ENCODE data around the gene TXNDC9.
A peak's percentile ranks its signal among the peaks of the same experiment; 100 is the strongest.

Gene TXNDC9, protein sequence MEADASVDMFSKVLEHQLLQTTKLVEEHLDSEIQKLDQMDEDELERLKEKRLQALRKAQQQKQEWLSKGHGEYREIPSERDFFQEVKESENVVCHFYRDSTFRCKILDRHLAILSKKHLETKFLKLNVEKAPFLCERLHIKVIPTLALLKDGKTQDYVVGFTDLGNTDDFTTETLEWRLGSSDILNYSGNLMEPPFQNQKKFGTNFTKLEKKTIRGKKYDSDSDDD

DNA sequence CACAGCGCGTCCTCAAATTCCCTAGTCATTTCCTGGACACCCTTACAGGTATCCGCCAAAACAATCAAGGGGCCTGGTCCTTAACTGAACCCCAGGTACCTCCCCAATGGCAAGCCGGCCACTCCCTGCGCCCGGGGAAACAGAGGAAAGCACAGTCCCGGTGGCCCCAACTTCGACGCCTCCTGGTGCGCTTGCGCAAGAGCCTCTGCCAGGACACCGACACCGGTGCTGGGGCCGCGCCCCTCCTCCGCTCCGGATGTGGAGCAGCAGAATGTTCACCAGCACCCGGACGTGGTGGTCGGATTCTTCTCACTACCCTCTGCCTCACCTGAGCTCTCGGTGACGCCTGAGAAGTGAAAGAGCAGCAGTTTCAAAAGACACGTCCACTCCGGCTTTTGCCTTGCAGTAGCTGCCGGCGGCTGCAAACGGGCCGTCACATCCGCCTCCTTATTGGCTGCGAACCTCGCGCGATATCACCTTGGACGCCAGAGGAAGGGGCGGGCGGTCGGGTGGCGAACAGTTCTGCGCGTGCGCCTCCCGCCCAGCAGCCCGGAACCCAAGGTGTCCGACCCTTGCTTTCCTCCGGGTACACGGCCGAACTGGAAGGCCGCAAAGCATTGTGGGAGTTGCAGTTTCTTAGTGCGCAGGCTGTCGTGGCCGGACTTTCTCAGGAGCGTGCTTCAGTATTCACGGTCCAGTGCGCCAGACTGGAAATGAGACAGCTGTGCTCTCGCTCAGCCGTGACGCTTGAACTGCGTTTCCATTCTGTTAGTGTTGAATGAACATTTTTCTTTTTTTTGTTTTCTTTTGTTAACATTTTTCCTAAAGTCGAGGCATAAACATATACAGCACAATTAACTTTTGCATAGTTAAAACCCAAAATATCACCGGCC lies at the start of gene TXNDC9:
TSS of gene TXNDC9 (minus strand) at position 423 of the 893 bp plus-strand sequence. CDS start 3,123 bp downstream, outside the sequence.
- DNase-seq: peak; percentile 98
- TF ChIP-seq, protein P1, sequence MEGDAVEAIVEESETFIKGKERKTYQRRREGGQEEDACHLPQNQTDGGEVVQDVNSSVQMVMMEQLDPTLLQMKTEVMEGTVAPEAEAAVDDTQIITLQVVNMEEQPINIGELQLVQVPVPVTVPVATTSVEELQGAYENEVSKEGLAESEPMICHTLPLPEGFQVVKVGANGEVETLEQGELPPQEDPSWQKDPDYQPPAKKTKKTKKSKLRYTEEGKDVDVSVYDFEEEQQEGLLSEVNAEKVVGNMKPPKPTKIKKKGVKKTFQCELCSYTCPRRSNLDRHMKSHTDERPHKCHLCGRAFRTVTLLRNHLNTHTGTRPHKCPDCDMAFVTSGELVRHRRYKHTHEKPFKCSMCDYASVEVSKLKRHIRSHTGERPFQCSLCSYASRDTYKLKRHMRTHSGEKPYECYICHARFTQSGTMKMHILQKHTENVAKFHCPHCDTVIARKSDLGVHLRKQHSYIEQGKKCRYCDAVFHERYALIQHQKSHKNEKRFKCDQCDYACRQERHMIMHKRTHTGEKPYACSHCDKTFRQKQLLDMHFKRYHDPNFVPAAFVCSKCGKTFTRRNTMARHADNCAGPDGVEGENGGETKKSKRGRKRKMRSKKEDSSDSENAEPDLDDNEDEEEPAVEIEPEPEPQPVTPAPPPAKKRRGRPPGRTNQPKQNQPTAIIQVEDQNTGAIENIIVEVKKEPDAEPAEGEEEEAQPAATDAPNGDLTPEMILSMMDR (IDR thresholded peaks at IDR 0.05; ENCODE audit: low read depth, low read length): no peak
- Histone ChIP-seq H3K36me3 (peaks cover 25% of the 10 kb centered on the region), H3K9me3 (ENCODE audit: severe bottlenecking) (no peaks in the 10 kb centered on the region), H3K27me3 (ENCODE audit: insufficient read depth, low read depth, severe bottlenecking) (no peaks in the 10 kb centered on the region), H3K27ac (peak within 1 kb of the TSS; percentile 94), H3K4me3 (ENCODE audit: low read depth, low read length) (peak within 1 kb of the TSS; percentile 92)

DNA sequence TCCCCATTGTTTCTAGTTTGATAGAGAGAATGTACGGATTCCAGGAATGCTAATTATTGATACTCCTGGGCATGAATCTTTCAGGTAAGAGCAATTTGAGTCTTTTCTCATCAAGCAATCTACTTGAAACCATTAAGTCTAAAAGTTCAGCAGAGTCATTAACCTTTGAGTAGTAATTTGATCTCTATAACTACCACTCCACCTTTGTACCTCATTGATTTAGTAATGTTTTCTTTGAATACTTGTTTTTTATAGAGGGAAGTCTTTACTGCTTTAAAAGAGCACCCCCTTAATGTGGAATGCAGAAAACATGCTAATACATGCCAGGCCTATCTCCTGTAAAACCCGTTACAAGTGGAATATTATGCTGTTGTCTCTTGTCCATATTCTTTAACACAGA lies 46.0 kb upstream of the TXNDC9 start:
- no peaks in the 10 kb centered on the region for H3K9me3 ChIP-seq (ENCODE audit: severe bottlenecking)
- H3K36me3 ChIP-seq: peaks cover 71% of the 10 kb centered on the region
- no peak overlapping the region for H3K27ac ChIP-seq
- TF ChIP-seq, protein P1 (IDR thresholded peaks at IDR 0.05; ENCODE audit: low read depth, low read length): no peak
- no peaks in the 10 kb centered on the region for H3K27me3 ChIP-seq (ENCODE audit: insufficient read depth, low read depth, severe bottlenecking)
- no peak overlapping the region for H3K4me3 ChIP-seq (ENCODE audit: low read depth, low read length)
- DNase-seq: no peak

DNA sequence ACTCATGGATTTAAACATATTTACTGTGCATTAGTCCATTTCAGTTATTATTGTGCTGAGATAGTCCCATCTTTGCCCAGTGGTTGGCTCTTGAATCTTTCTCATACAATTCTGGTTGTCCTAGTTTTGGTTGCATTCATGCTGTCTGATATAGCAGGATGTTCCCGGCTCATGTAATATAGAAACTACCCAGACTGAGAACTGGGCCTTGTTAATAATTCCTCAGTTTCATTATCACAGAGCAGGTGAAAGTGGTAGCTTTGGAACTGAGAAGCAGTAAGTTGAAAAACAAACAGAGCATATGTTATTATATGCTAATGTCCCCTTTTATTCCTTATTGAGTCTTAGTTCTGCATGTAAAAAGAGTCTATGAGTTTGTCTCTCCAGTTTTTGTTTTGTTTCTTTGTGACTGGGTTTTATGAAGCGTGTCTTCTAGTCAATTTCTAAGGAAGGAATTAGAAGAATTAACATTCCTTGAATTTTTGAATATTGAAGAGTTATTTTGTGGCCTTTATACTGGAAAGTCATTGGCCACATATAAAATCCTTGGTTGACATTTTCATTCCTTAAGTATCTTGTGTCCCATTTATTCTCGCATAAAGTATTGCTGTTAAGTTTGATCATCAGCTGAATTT lies 44.4 kb upstream of the TXNDC9 start:
- Histone ChIP-seq H3K27ac (no peak overlapping the region), H3K27me3 (ENCODE audit: insufficient read depth, low read depth, severe bottlenecking) (no peaks in the 10 kb centered on the region), H3K9me3 (ENCODE audit: severe bottlenecking) (no peaks in the 10 kb centered on the region), H3K4me3 (ENCODE audit: low read depth, low read length) (no peak overlapping the region), H3K36me3 (peaks cover 84% of the 10 kb centered on the region)
- TF ChIP-seq, protein P1 (IDR thresholded peaks at IDR 0.05; ENCODE audit: low read depth, low read length): no peak
- no peak for DNase-seq

DNA sequence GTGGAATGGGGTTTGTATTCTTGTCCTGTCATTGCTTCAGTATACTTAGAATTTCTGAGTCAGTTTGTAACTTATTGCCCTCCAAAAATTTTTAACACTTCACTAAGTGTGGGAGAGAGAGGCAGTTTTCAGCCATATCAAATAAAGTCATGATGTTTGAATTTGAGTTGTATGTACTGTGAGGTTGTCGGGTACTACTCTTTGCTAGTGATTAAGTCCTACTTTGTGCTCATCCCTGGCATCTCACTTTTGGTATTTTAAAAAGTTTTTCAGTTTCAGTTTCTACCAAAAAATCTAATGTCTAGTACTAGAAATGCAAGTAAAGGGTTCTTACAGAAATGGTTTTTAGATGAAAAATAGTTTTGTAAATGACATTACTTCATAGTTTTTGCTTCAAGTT lies 41.7 kb upstream of the TXNDC9 start:
- peaks cover 90% of the 10 kb centered on the region for H3K36me3 ChIP-seq

DNA sequence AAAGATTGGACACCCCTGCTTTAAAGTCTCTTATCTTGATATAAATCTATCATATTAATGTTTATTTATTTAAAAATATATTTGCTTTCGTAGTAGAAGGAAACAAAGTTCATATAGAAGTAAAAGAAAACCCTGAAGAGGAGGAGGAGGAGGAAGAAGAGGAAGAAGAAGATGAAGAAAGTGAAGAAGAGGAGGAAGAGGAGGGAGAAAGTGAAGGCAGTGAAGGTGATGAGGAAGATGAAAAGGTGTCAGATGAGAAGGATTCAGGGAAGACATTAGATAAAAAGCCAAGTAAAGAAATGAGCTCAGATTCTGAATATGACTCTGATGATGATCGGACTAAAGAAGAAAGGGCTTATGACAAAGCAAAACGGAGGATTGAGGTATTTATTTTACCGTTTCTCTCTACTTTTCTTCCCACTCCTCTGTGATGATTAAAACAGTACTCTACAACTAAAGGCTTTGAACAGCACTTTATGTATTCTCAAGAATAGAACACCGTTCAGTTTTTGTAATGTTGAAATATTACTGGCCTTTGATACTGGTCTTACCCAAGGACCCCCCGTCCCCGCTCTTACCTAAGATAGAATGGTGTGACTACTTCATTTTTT lies 40.2 kb upstream of the TXNDC9 start:
- DNase-seq: no peak
- Histone ChIP-seq H3K9me3 (ENCODE audit: severe bottlenecking) (no peaks in the 10 kb centered on the region), H3K36me3 (peaks cover 88% of the 10 kb centered on the region), H3K27me3 (ENCODE audit: insufficient read depth, low read depth, severe bottlenecking) (no peaks in the 10 kb centered on the region), H3K27ac (no peak overlapping the region), H3K4me3 (ENCODE audit: low read depth, low read length) (no peak overlapping the region)
- TF ChIP-seq, protein P1 (IDR thresholded peaks at IDR 0.05; ENCODE audit: low read depth, low read length): no peak

More for the DNA sequence above, 41.7 kb upstream of the TXNDC9 start:
- Histone ChIP-seq H3K27me3 (ENCODE audit: insufficient read depth, low read depth, severe bottlenecking) (no peaks in the 10 kb centered on the region), H3K9me3 (ENCODE audit: severe bottlenecking) (no peaks in the 10 kb centered on the region), H3K27ac (no peak overlapping the region), H3K4me3 (ENCODE audit: low read depth, low read length) (no peak overlapping the region)
- DNase-seq: no peak
- TF ChIP-seq, protein P1 (IDR thresholded peaks at IDR 0.05; ENCODE audit: low read depth, low read length): no peak

Measured in WERI-Rb-1 (cell line).